Measurements from ENCODE around the gene CDAN1. TPM values are rescaled to one million over a fixed set of nuclear protein-coding genes. Genes with fewer than 3 reads are reported as not detected.

CDAN1 gene
- total RNA-seq, 2 donors from 2014 or later = 11.0 to 31.6 TPM

GRCh38 chr15:42695527-42696071 lies 41.3 kb downstream of the CDAN1 start:
- TF ChIP-seq, protein P1, sequence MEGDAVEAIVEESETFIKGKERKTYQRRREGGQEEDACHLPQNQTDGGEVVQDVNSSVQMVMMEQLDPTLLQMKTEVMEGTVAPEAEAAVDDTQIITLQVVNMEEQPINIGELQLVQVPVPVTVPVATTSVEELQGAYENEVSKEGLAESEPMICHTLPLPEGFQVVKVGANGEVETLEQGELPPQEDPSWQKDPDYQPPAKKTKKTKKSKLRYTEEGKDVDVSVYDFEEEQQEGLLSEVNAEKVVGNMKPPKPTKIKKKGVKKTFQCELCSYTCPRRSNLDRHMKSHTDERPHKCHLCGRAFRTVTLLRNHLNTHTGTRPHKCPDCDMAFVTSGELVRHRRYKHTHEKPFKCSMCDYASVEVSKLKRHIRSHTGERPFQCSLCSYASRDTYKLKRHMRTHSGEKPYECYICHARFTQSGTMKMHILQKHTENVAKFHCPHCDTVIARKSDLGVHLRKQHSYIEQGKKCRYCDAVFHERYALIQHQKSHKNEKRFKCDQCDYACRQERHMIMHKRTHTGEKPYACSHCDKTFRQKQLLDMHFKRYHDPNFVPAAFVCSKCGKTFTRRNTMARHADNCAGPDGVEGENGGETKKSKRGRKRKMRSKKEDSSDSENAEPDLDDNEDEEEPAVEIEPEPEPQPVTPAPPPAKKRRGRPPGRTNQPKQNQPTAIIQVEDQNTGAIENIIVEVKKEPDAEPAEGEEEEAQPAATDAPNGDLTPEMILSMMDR (IDR thresholded peaks at IDR 0.05) = no peak
- Histone ChIP-seq H3K9ac (ENCODE audit: low read depth in 2 of 2, low read length in 2 of 2) (no peak overlapping the region), H3K27me3 (no peaks in the 10 kb centered on the region), H3K27ac (no peak overlapping the region), H3K4me1 (no peaks in the 10 kb centered on the region), H3K36me3 (no peaks in the 10 kb centered on the region), H3K4me3 (no peak overlapping the region), H3K9me3 (no peaks in the 10 kb centered on the region)
- DNase-seq = no peak
- intact Hi-C loops (cut with DNase I) = no loop called here

DNA sequence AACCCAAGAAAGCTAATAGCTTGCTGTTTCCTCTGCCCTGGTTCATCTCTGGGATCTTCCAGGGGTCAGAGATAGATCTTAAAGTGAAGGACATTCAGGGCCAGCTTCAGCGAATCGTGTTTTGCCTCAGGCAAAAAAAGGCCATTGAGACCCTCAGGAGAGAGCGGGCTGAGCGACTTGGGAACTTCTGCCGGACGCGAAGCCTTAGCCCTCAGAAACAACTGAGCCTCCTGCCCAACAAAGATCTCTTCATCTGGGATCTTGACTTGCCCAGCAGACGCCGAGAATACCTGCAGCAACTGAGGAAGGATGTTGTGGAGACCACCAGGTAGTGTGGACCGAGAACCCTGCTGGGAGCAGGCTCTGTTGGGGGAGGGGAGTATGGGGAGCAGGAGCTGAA lies 42.5 kb downstream of the CDAN1 start:
- H3K36me3 ChIP-seq = no peaks in the 10 kb centered on the region
- DNase-seq = no peak
- H3K9ac ChIP-seq (ENCODE audit: low read depth in 2 of 2, low read length in 2 of 2) = no peak overlapping the region
- TF ChIP-seq, protein P1 (IDR thresholded peaks at IDR 0.05) = no peak
- intact Hi-C loops (cut with DNase I) = no loop called here
- no peaks in the 10 kb centered on the region for H3K4me1 ChIP-seq
- no peak overlapping the region for H3K4me3 ChIP-seq
- no peaks in the 10 kb centered on the region for H3K9me3 ChIP-seq
- H3K27me3 ChIP-seq = no peaks in the 10 kb centered on the region
- H3K27ac ChIP-seq = no peak overlapping the region

GRCh38 chr15:42693942-42694341 lies 43.0 kb downstream of the CDAN1 start:
- TF ChIP-seq, protein P1 (IDR thresholded peaks at IDR 0.05) = no peak
- no peaks in the 10 kb centered on the region for H3K4me1 ChIP-seq
- no peaks in the 10 kb centered on the region for H3K9me3 ChIP-seq
- H3K9ac ChIP-seq (ENCODE audit: low read depth in 2 of 2, low read length in 2 of 2) = no peak overlapping the region
- no peak overlapping the region for H3K27ac ChIP-seq
- H3K27me3 ChIP-seq = no peaks in the 10 kb centered on the region
- intact Hi-C loops (cut with DNase I) = no loop called here
- DNase-seq = no peak
- H3K4me3 ChIP-seq = no peak overlapping the region
- no peaks in the 10 kb centered on the region for H3K36me3 ChIP-seq

DNA sequence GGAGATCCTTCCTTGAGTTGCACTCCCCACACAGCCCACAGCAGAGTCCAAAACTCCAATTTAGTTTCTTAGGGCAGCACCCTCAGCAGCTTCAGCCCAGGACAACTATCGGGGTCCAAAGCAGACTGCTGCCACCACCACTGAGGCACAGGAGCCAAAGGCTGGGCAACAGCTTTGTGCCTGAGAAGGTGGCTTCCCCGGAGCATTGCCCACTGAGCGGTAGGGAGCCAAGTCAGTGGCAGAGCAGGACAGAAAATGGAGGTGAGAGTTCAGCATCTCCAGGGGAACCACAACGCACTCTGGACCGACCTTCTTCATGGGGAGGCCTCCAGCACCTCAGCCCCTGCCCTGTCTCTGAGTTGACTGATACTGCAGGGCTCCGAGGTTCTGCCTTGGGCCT lies 43.4 kb downstream of the CDAN1 start:
- Histone ChIP-seq H3K4me1 (no peaks in the 10 kb centered on the region), H3K27ac (no peak overlapping the region), H3K9me3 (no peaks in the 10 kb centered on the region), H3K36me3 (no peaks in the 10 kb centered on the region), H3K4me3 (no peak overlapping the region), H3K27me3 (no peaks in the 10 kb centered on the region), H3K9ac (ENCODE audit: low read depth in 2 of 2, low read length in 2 of 2) (no peak overlapping the region)
- DNase-seq = no peak
- TF ChIP-seq, protein P1 (IDR thresholded peaks at IDR 0.05) = no peak
- intact Hi-C loops (cut with DNase I) = no loop called here

GRCh38 chr15:42692997-42693396 lies 43.9 kb downstream of the CDAN1 start:
- intact Hi-C loops (cut with DNase I) = no loop called here
- TF ChIP-seq, protein P1 (IDR thresholded peaks at IDR 0.05) = no peak
- no peaks in the 10 kb centered on the region for H3K36me3 ChIP-seq
- H3K27me3 ChIP-seq = no peaks in the 10 kb centered on the region
- no peaks in the 10 kb centered on the region for H3K4me1 ChIP-seq
- H3K9ac ChIP-seq (ENCODE audit: low read depth in 2 of 2, low read length in 2 of 2) = no peak overlapping the region
- no peak overlapping the region for H3K4me3 ChIP-seq
- no peak overlapping the region for H3K27ac ChIP-seq
- H3K9me3 ChIP-seq = no peaks in the 10 kb centered on the region
- no peak for DNase-seq
